Measurements from ENCODE around the gene CDH11. TPM values are rescaled to one million over a fixed set of nuclear protein-coding genes. Genes with fewer than 3 reads are reported as not detected.

Gene CDH11
- total and polyA plus RNA-seq, 10 donors = 4.3 to 721 (median 305) TPM

- intact Hi-C loops (cut with DNase I; ENCODE audit: low total_unique reads) = no loop called here
- Histone ChIP-seq H3K4me3 (no peak overlapping the region), H3K36me3 (no peaks in the 10 kb centered on the region), H3K27ac (no peak overlapping the region), H3K9me3 (peaks cover 0 to 3% (median 0%) of the 10 kb centered on the region in 8 donors), H3K27me3 (replicated peaks in 1 of 7) (no peaks in the 10 kb centered on the region), H3K4me1 (peaks cover 0 to 6% (median 0%) of the 10 kb centered on the region in 6 donors)
- no peak for DNase-seq
- 36 to 66% (median 57%) methylated on average over 2 of the region's 2 CpGs for WGBS, 5 donors
- TF ChIP-seq CTCF (IDR thresholded peaks at IDR 0.05 in 8 of 11, conservative IDR thresholded peaks at IDR 0.05 in 3 of 11) (no peak), POLR2AphosphoS5 (IDR thresholded peaks at IDR 0.05) (no peak), POLR2A (IDR thresholded peaks at IDR 0.05) (no peak)
Measured at GRCh38 chr16:65083164-65083857, 38.6 kb downstream of the CDH11 start.

- intact Hi-C loops (cut with DNase I; ENCODE audit: low total_unique reads) = no loop called here
- no peaks in the 10 kb centered on the region for H3K27me3 ChIP-seq (replicated peaks in 1 of 7)
- no peak overlapping the region for H3K4me3 ChIP-seq
- peaks cover 0 to 11% (median 0%) of the 10 kb centered on the region in 6 donors for H3K4me1 ChIP-seq
- H3K36me3 ChIP-seq = no peaks in the 10 kb centered on the region
- no peak for TF ChIP-seq POLR2A (IDR thresholded peaks at IDR 0.05)
- TF ChIP-seq CTCF (IDR thresholded peaks at IDR 0.05 in 8 of 11, conservative IDR thresholded peaks at IDR 0.05 in 3 of 11) = no peak
- TF ChIP-seq POLR2AphosphoS5 (IDR thresholded peaks at IDR 0.05) = no peak
- 82 to 92% (median 83%) methylated on average over 2 of the region's 2 CpGs for WGBS, 5 donors
- DNase-seq = no peak
- H3K27ac ChIP-seq = no peak overlapping the region
- H3K9me3 ChIP-seq = peaks cover 0 to 3% (median 0%) of the 10 kb centered on the region in 8 donors
Measured at GRCh38 chr16:65079549-65079948, 42.3 kb downstream of the CDH11 start.

GRCh38 chr16:65077181-65077580, 44.7 kb downstream of the CDH11 start:
- no peak for TF ChIP-seq POLR2A (IDR thresholded peaks at IDR 0.05)
- no peak for TF ChIP-seq POLR2AphosphoS5 (IDR thresholded peaks at IDR 0.05)
- TF ChIP-seq CTCF (IDR thresholded peaks at IDR 0.05 in 8 of 11, conservative IDR thresholded peaks at IDR 0.05 in 3 of 11) = no peak
- Histone ChIP-seq H3K27me3 (replicated peaks in 1 of 7) (no peaks in the 10 kb centered on the region), H3K36me3 (no peaks in the 10 kb centered on the region), H3K27ac (no peak overlapping the region), H3K9me3 (peaks cover 0 to 3% (median 0%) of the 10 kb centered on the region in 8 donors), H3K4me1 (peaks cover 0 to 10% (median 6%) of the 10 kb centered on the region in 6 donors), H3K4me3 (no peak overlapping the region)
- 90 to 97% (median 95%) methylated on average over 1 of the region's 1 CpG for WGBS, 5 donors
- intact Hi-C loops (cut with DNase I; ENCODE audit: low total_unique reads) = no loop called here
- DNase-seq = no peak

GRCh38 chr16:65075877-65076276, 46.0 kb downstream of the CDH11 start:
- DNase-seq = no peak
- Histone ChIP-seq H3K4me3 (no peak overlapping the region), H3K36me3 (no peaks in the 10 kb centered on the region), H3K27me3 (replicated peaks in 1 of 7) (no peaks in the 10 kb centered on the region), H3K27ac (no peak overlapping the region), H3K9me3 (no peaks in the 10 kb centered on the region), H3K4me1 (peaks cover 0 to 23% (median 12%) of the 10 kb centered on the region in 6 donors)
- intact Hi-C loops (cut with DNase I; ENCODE audit: low total_unique reads) = no loop called here
- 81 to 91% (median 85%) methylated on average over 2 of the region's 2 CpGs for WGBS, 5 donors
- no peak for TF ChIP-seq POLR2AphosphoS5 (IDR thresholded peaks at IDR 0.05)
- no peak for TF ChIP-seq POLR2A (IDR thresholded peaks at IDR 0.05)
- no peak for TF ChIP-seq CTCF (IDR thresholded peaks at IDR 0.05 in 8 of 11, conservative IDR thresholded peaks at IDR 0.05 in 3 of 11)

Data from spleen (tissue), 11 donors.